ENCODE measurements around the gene SLC22A31.

SLC22A31 gene

DNA sequence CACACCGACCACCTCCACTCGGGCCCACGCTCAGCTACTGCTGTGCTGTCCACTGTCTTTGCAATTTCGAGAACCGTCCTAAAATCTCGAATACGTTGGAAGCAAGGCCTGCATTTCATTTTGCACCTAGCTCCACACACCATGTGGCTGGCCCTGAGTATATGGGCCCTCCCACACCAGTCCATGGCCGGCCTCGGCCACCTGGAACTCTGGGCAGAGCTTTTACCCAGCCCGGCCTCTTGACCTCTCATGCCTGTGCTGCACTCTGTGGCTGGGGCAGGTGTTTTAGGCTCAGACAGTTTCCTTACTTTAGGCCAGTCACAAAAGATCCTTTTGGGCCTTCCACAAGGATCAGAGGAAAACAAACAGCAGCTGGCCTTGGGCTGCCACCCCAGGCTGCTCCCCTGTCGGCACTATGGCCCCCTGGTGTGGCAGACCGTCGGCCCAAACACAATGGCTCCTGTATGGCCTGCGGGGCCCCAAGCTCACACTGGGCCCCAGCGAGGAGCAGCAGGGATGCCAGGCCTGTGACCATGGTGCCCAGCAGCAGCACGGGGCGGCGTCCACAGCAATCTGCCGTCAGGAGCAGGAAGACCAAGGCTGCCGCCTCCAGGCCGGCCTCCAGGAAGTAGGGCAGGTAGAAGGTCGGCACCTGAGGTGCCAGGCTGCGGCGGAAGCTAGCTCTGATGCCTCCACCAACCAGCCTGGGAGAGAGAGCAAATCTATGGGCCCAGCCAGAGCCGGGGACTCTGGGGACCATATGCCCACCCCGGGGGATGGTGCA is 2.5 kb downstream of the SLC22A31 start:
- in situ Hi-C loops (cut with HindIII; ENCODE audit: low sequenced_read_pairs): no loop called here
- H3K4me3 ChIP-seq (ENCODE audit: low read depth, low read length): no peak overlapping the region

DNA sequence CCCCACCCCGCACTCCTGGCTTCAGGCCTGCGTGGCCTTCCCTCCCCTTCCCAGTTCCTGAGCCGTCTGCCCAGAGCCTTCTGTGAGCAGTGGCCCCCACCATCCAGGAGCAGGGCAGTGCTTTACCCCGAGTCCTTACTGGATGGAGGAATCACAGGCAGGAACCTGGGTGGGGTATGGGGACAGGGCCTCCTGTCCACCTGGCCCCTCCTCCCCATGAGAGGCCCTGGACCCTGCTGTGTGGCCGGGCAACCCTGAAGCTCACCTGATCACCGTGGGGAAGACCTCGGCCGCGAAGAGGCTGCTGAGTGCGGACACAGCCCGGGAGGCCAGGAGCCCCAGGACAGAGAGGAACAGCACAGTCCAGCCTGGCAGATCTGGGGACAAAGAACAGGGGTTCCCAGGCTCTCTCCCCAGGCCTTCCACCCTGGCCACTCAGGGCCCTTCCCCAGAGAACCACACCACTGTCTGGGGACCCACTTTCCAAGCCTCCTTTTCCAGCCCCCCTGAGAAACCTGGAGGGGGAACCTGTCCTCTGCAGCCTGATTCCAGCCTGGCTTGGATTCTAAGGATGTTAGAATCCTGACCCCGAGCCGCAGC is 3.2 kb downstream of the SLC22A31 start:
- in situ Hi-C loops (cut with HindIII; ENCODE audit: low sequenced_read_pairs): no loop called here
- DNase-seq (ENCODE audit: low read depth): no peak
- TF ChIP-seq, protein P1, sequence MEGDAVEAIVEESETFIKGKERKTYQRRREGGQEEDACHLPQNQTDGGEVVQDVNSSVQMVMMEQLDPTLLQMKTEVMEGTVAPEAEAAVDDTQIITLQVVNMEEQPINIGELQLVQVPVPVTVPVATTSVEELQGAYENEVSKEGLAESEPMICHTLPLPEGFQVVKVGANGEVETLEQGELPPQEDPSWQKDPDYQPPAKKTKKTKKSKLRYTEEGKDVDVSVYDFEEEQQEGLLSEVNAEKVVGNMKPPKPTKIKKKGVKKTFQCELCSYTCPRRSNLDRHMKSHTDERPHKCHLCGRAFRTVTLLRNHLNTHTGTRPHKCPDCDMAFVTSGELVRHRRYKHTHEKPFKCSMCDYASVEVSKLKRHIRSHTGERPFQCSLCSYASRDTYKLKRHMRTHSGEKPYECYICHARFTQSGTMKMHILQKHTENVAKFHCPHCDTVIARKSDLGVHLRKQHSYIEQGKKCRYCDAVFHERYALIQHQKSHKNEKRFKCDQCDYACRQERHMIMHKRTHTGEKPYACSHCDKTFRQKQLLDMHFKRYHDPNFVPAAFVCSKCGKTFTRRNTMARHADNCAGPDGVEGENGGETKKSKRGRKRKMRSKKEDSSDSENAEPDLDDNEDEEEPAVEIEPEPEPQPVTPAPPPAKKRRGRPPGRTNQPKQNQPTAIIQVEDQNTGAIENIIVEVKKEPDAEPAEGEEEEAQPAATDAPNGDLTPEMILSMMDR (IDR thresholded peaks at IDR 0.05; ENCODE audit: low read depth, low read length, missing control alignments): no peak

More for the DNA sequence above, 2.5 kb downstream of the SLC22A31 start:
- TF ChIP-seq, protein P1 (IDR thresholded peaks at IDR 0.05; ENCODE audit: low read depth, low read length, missing control alignments): no peak
- DNase-seq (ENCODE audit: low read depth): no peak

DNA sequence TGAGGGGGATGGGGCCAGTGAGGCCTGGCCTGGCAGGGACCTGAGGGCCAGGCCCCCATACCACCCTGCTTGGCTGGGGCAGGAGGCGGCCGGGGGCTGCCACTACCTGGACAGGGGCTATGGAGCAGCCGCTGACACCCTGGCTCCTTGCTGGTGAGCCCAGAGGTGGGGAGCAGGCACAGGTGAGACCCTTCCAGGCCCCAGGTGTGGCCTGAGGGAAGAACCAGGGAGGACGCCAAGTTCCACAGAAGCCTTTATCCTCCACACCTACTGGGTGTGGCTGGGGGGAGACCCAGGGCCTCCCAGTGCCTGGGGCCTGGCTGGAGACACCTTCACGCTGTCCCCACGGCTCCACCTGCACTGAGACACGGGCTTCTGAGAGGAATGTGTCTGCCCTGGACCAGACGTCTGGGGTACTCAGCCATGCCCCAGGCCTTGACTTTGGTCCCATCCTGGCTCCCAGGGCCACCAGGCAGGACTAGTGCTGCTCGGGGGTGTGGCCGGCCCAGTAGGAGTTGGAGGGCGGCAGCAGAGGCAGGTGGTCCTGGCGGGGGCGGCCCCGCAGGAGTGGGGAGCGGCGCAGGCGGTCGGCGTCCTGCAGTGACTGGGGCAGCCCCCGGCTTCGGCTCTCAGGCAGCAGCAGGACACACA is 4.7 kb downstream of the SLC22A31 start:
- H3K4me3 ChIP-seq (ENCODE audit: low read depth, low read length): no peak overlapping the region
- TF ChIP-seq, protein P1 (IDR thresholded peaks at IDR 0.05; ENCODE audit: low read depth, low read length, missing control alignments): no peak
- in situ Hi-C loops (cut with HindIII; ENCODE audit: low sequenced_read_pairs): no loop called here
- no peak for DNase-seq (ENCODE audit: low read depth)

More for the DNA sequence above, 3.2 kb downstream of the SLC22A31 start:
- no peak overlapping the region for H3K4me3 ChIP-seq (ENCODE audit: low read depth, low read length)

DNA sequence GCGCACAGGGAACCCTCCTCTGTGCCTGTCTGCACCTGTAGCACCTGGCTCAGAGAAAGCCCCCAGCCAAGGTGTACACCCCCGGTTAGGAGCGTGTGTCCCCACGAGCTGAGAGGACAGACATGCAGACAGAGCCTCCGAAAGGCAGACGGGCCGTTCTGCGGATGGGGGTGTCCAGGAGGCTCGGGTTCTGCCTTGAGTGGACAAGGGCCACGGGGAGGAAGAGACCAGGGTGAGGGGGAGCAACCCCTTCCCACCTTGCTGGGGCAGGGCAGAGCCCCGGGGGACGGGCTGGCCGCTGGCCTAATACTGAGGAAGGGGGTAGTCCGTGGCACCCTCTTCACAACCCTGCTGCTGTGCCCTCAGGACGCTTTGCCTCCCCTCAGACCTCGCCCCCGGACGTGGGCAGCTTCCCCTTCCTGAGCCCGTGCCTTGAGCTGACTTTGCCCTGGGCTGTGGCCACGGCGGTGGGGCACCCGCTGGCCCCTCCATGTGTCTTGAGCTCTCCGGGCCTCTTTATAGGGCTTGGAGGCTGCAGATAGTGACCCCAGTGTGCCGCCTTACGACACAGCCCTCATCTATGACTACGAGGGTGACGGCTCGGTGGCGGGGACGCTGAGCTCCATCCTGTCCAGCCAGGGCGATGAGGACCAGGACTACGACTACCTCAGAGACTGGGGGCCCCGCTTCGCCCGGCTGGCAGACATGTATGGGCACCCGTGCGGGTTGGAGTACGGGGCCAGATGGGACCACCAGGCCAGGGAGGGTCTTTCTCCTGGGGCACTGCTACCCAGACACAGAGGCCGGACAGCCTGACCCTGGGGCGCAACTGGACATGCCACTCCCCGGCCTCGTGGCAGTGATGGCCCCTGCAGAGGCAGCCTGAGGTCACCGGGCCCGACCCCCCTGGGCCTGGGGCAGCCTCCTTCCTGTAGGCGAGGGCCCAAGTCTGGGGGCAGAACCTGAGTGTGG is 5.7 kb downstream of the SLC22A31 start:
- DNase-seq (ENCODE audit: low read depth): no peak
- TF ChIP-seq, protein P1 (IDR thresholded peaks at IDR 0.05; ENCODE audit: low read depth, low read length, missing control alignments): no peak
- in situ Hi-C loops (cut with HindIII; ENCODE audit: low sequenced_read_pairs): no loop called here
- no peak overlapping the region for H3K4me3 ChIP-seq (ENCODE audit: low read depth, low read length)

DNA sequence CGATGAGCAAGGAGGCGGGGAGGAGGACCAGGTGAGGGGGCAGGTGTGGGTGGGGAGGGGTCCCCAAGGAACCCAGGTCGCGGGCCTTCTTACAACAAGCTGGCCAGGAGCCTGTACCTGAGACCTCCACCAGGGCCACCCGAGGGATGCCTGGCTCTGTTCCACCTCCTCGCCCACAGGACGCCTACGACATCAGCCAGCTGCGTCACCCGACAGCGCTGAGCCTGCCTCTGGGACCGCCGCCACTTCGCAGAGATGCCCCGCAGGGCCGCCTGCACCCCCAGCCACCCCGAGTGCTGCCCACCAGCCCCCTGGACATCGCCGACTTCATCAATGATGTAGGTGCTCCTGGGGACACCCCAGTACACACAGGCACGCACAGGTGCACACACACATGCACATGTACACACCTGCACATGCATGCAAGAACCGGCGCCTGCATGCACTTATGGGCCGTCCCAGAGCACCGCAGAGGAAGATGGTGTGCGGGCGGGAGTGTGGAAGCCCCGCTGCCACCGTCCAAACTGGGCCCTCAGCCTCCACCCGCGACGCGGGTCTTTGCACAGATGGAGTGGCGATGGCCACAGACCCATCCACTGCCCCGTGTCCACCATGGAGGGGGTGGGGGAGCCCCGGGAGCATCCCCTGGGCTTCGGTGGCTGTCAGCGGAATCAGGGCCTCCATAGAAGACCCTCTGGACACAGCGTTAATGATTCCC is 6.6 kb downstream of the SLC22A31 start:
- no peak overlapping the region for H3K4me3 ChIP-seq (ENCODE audit: low read depth, low read length)
- no peak for DNase-seq (ENCODE audit: low read depth)
- in situ Hi-C loops (cut with HindIII; ENCODE audit: low sequenced_read_pairs): no loop called here
- TF ChIP-seq, protein P1 (IDR thresholded peaks at IDR 0.05; ENCODE audit: low read depth, low read length, missing control alignments): no peak

Data from astrocyte of the cerebellum (primary cell).